BJ (cell line): ENCODE measurements around the gene ZNF423. TPM values are rescaled to one million over a fixed set of nuclear protein-coding genes. Genes with fewer than 3 reads are reported as not detected.

Experiments used
- CTCF ChIA-PET: fragments of 350-600 bp; formaldehyde crosslinking; extraction: SDS; loops from one replicate; lab custom pipeline; 2021; ENCODE audit warnings: antibody characterized with exemption, inconsistent platforms; lab: Yijun Ruan, JAX
- POLR2A ChIA-PET: fragments of 300-600 bp; sonication (Branson Sonifier 250); formaldehyde crosslinking; extraction: SDS; loops from one replicate; lab custom pipeline; 2021; ENCODE audit warnings: antibody characterized with exemption; lab: Charles Lee
- DNase-seq: peaks from one replicate; pipeline ENCODE4 v3.0.0-alpha.2; 2011; ENCODE audit warnings: low read depth
- H3K27me3 ChIP-seq: 2 replicates; pipeline ENCODE4 v1.6.0; 2011; ENCODE audit warnings: low read length; ENCODE audit not compliant: control insufficient read depth, insufficient read depth
- H3K36me3 ChIP-seq: 2 replicates; pipeline ENCODE4 v1.5.1; 2011; ENCODE audit warnings: low read length; ENCODE audit not compliant: control insufficient read depth, insufficient read depth
- H3K4me3 ChIP-seq: 2 replicates; pipeline ENCODE4 v1.5.1; 2011; ENCODE audit warnings: low read depth, mild to moderate bottlenecking, control low read depth, low read length
- polyA plus RNA-seq: library from polyadenylated mRNA; depleted of rRNA; stranded (reverse); fragments of >200 nt; gene quantifications from 2 replicates; pipeline ENCODE4 v1.2.3, GENCODE V29; 2011
- TF ChIP-seq, protein P1 (sequence below): IDR thresholded peaks from 2 replicates; pipeline ENCODE4 v1.5.1; 2011; ENCODE audit warnings: low read depth, mild to moderate bottlenecking, control low read depth, inconsistent platforms, low read length, moderate library complexity; ENCODE audit not compliant: insufficient read depth

The ZNF423 gene
- polyA plus RNA-seq, 1 experiment, result 0.22 TPM

DNA sequence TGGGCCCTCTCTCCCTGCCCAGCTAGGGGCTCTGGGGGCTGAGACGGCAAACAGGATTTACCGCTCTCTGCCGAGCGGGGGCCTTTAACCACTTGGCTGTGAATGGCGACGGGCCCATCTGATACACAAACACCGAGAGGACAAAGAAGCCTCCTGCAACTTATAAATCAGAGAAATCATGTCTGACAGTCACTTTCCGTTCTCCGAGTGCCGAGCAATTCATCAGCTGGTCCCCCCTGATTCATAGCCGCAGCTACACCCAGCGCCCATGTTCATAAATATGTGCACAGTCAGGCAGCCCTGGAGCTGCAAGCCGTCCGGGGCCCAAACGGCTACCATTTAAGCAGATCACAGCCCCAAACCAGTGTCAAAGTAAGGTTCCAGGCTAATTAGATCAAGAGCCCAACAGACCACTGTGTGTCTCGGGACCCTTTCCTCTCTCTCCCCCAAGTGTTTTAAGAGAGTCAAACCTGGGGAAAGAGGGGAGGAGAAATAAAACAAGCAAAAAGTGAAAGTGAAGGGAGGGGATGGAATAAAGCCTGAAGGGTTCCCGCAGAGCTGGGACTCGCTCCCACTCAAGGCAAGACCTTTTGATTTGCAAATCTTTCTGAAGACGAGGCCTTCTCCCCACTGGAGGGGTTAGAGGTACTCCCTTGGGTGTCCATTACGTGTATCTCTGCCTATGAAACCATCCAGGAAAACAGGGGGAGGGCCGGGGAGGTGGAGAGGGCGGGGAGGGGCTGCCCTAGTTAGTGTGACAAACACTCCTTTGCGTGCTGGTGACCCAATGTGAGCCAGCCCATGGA lies 327.6 kb downstream of the ZNF423 start:
- H3K36me3 ChIP-seq, result no peaks in the 10 kb centered on the region
- POLR2A ChIA-PET, result no interaction called here
- TF ChIP-seq, protein P1, sequence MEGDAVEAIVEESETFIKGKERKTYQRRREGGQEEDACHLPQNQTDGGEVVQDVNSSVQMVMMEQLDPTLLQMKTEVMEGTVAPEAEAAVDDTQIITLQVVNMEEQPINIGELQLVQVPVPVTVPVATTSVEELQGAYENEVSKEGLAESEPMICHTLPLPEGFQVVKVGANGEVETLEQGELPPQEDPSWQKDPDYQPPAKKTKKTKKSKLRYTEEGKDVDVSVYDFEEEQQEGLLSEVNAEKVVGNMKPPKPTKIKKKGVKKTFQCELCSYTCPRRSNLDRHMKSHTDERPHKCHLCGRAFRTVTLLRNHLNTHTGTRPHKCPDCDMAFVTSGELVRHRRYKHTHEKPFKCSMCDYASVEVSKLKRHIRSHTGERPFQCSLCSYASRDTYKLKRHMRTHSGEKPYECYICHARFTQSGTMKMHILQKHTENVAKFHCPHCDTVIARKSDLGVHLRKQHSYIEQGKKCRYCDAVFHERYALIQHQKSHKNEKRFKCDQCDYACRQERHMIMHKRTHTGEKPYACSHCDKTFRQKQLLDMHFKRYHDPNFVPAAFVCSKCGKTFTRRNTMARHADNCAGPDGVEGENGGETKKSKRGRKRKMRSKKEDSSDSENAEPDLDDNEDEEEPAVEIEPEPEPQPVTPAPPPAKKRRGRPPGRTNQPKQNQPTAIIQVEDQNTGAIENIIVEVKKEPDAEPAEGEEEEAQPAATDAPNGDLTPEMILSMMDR, result no peak
- H3K4me3 ChIP-seq, result no peak overlapping the region
- CTCF ChIA-PET, result interaction anchor here (0.6 kb wide), 1 partner anchor 169 kb away, joined by 3 read pairs; no protein-coding TSS in a partner anchor
- no peak for DNase-seq
- no peaks in the 10 kb centered on the region for H3K27me3 ChIP-seq

DNA sequence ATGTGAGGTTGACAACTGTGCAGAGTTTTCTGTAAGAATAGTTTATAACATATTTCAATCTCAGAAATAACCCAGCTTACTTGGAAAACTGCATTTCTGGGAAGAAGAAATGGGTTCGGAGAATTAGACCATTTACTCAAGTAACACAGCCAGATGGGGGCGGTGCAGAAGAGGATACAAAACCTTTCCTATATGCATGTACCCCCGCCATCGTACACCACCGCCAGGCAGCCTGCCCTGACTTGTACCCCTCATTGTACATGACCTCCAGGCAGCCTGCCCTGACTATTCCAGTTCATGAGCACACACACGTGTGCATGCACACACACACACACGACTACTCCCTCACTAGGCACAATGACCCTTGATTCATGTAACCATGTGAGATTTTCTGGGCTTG lies 328.3 kb downstream of the ZNF423 start:
- TF ChIP-seq, protein P1, result no peak
- ChIA-PET POLR2A (no interaction called here), CTCF (interaction anchor here (0.6 kb wide), 1 partner anchor 170 kb away, joined by 3 read pairs; no protein-coding TSS in a partner anchor)
- no peaks in the 10 kb centered on the region for H3K36me3 ChIP-seq
- no peaks in the 10 kb centered on the region for H3K27me3 ChIP-seq
- H3K4me3 ChIP-seq, result no peak overlapping the region
- DNase-seq, result no peak

DNA sequence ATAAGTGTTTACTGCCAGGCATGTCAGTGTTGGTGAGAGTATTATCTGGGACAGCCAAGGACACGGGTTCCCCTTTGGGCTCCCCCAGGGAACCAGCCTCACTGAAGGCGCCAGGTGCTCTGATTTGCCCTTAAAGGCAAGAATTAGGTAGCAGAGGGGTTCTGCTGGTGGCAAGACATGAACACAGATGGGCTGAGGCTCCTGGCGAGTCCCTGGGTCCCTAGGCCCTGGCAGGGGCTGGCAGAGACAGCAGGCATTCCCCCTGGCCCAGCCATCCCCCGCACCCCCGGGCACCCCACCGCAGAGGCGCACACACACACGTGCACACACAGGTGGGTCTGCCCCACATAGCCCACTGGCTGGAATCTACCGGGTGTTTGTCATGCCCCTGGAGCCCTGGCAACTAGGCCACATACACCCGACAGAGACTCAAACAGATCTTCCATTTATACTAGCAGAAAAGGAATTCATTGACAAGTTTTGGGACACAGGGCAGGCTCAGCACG lies 329.0 kb downstream of the ZNF423 start:
- TF ChIP-seq, protein P1, result no peak
- H3K4me3 ChIP-seq, result no peak overlapping the region
- ChIA-PET CTCF (no interaction called here), POLR2A (no interaction called here)
- no peaks in the 10 kb centered on the region for H3K36me3 ChIP-seq
- H3K27me3 ChIP-seq, result no peaks in the 10 kb centered on the region
- no peak for DNase-seq

DNA sequence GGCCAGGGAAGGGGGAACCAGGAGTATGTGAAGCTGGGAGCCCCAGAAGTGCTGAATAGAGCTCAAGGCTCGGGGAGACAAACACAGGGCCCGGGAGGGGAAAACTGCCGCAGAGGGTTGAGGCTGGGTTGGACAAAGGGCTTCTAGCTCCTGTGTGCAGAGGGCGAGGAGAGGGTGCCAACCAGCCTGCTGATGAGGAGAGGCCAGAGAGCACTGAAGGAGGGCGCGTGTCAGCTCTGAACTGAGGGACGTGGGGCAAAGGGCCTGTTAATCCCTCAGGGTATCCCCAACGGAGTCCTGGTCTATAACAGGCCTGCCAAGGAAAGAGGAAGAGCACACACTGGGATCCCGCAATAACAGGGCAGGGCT lies 331.0 kb downstream of the ZNF423 start:
- Histone ChIP-seq H3K4me3 (no peak overlapping the region), H3K36me3 (no peaks in the 10 kb centered on the region), H3K27me3 (no peaks in the 10 kb centered on the region)
- TF ChIP-seq, protein P1, result no peak
- DNase-seq, result no peak
- CTCF ChIA-PET, result no interaction called here
- POLR2A ChIA-PET, result no interaction called here

DNA sequence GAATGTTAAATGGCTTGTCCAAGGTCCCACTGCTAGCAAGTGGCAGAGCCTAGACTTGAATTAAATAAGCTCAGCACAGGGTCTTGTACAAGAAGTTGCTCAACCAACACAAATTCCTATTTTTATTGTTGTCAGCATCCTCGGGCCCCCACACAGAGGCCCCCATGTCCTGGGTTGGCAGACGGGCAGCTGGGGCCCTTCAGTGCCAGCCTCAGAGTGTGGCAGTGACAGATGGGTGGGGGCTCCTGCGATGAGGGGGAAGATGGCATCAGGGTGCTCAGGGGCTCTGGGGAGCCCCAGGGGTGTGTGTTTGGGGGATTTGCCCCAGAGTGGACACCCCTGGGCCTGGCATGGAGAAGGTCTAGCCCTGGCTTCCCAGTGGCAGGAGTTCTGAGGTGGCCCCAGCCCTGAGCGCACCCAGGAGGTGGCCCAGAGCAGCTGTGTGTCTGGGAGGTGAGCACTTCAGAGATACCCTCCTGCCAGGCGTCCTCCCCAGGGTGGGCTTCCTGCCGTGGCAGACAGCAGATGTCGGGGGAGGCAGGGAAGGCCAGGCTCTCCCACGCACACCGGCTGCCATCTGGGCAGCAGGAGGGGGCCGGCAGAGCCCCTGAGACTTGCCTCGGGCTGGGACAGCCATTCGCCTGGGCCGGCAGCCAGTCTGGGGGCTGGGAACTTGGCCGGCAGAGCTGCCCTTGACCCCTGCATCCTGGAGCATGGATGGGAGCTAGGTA lies 331.5 kb downstream of the ZNF423 start:
- H3K36me3 ChIP-seq, result no peaks in the 10 kb centered on the region
- POLR2A ChIA-PET, result no interaction called here
- no peak for DNase-seq
- H3K27me3 ChIP-seq, result no peaks in the 10 kb centered on the region
- CTCF ChIA-PET, result no interaction called here
- H3K4me3 ChIP-seq, result no peak overlapping the region
- TF ChIP-seq, protein P1, result no peak
